Measurements from ENCODE around the gene LZTS2. TPM values are rescaled to one million over a fixed set of nuclear protein-coding genes. Genes with fewer than 3 reads are reported as not detected.
A peak's percentile ranks its signal among the peaks of the same experiment; 100 is the strongest.

LZTS2 gene
- total RNA-seq, 2 donors from 2014 or later = 40.0 to 71.0 TPM

GRCh38 chr10:100966887-100967286 is 32.7 kb upstream of the LZTS2 start:
- no peak for TF ChIP-seq CTCF (IDR thresholded peaks at IDR 0.05)
- no peaks in the 10 kb centered on the region for H3K27me3 ChIP-seq
- no peaks in the 10 kb centered on the region for H3K9me3 ChIP-seq
- no peak overlapping the region for H3K4me3 ChIP-seq
- peaks cover 14% of the 10 kb centered on the region for H3K36me3 ChIP-seq
- H3K27ac ChIP-seq = no peak overlapping the region
- no peak for DNase-seq (ENCODE audit: low spot score)
- peaks cover 0 to 15% of the 10 kb centered on the region in 2 donors for H3K4me1 ChIP-seq

GRCh38 chr10:100967332-100967731 is 32.3 kb upstream of the LZTS2 start:
- no peak overlapping the region for H3K4me3 ChIP-seq
- no peaks in the 10 kb centered on the region for H3K9me3 ChIP-seq
- H3K4me1 ChIP-seq = peaks cover 0 to 15% of the 10 kb centered on the region in 2 donors
- peaks cover 9% of the 10 kb centered on the region for H3K36me3 ChIP-seq
- TF ChIP-seq CTCF (IDR thresholded peaks at IDR 0.05) = no peak
- no peak for DNase-seq (ENCODE audit: low spot score)
- no peak overlapping the region for H3K27ac ChIP-seq
- no peaks in the 10 kb centered on the region for H3K27me3 ChIP-seq

- no peak for DNase-seq (ENCODE audit: low spot score)
- H3K9me3 ChIP-seq = no peaks in the 10 kb centered on the region
- H3K27ac ChIP-seq = no peak overlapping the region
- TF ChIP-seq CTCF (IDR thresholded peaks at IDR 0.05) = no peak
- peaks cover 0 to 15% of the 10 kb centered on the region in 2 donors for H3K4me1 ChIP-seq
- no peak overlapping the region for H3K4me3 ChIP-seq
- peaks cover 2% of the 10 kb centered on the region for H3K36me3 ChIP-seq
- H3K27me3 ChIP-seq = no peaks in the 10 kb centered on the region
These were observed 31.4 kb upstream of the LZTS2 start for GRCh38 chr10:100968062-100968736.

GRCh38 chr10:100968863-100969186 is 30.8 kb upstream of the LZTS2 start:
- Histone ChIP-seq H3K9me3 (no peaks in the 10 kb centered on the region), H3K4me3 (peak overlapping the region; percentile 45 to 62), H3K4me1 (peaks cover 0 to 15% of the 10 kb centered on the region in 2 donors), H3K27me3 (no peaks in the 10 kb centered on the region), H3K27ac (no peak overlapping the region), H3K36me3 (no peaks in the 10 kb centered on the region)
- no peak for DNase-seq (ENCODE audit: low spot score)
- no peak for TF ChIP-seq CTCF (IDR thresholded peaks at IDR 0.05)

- H3K4me1 ChIP-seq = peaks cover 0 to 15% of the 10 kb centered on the region in 2 donors
- H3K27me3 ChIP-seq = no peaks in the 10 kb centered on the region
- no peak within 1 kb of the TSS for H3K27ac ChIP-seq
- DNase-seq (ENCODE audit: low spot score) = peak; percentile 57
- H3K36me3 ChIP-seq = no peaks in the 10 kb centered on the region
- peak within 1 kb of the TSS; percentile 45 to 62 for H3K4me3 ChIP-seq
- TF ChIP-seq CTCF (IDR thresholded peaks at IDR 0.05) = peak; percentile 59 to 79
- no peaks in the 10 kb centered on the region for H3K9me3 ChIP-seq
These were observed 30.2 kb upstream of the LZTS2 start, which contains the start of gene SEMA4G for GRCh38 chr10:100969187-100970075. SEMA4G (plus strand) TSS chr10:100969504; CDS start chr10:100972913, 3,409 bp downstream.
